ENCODE data around the gene FGFR1OP2.

GRCh38 chr12:26954027-26954426 lies 15.8 kb downstream of the FGFR1OP2 start:
- TF ChIP-seq CTCF (IDR thresholded peaks at IDR 0.05 in 8 of 11, conservative IDR thresholded peaks at IDR 0.05 in 3 of 11) (no peak), POLR2AphosphoS5 (IDR thresholded peaks at IDR 0.05) (no peak), POLR2A (IDR thresholded peaks at IDR 0.05) (no peak)

Measured in spleen (tissue), 7 donors.